Neural cell (in vitro differentiated cells): Measurements from ENCODE around the gene KREMEN1. TPM values are rescaled to one million over a fixed set of nuclear protein-coding genes. Genes with fewer than 3 reads are reported as not detected.

Experiments
- H2AFZ ChIP-seq: fragments of 200-600, 300-800 bp; sonication (generic), shearing (Covaris generic); 2 replicates; pipeline ENCODE4 v1.6.0; 2014; ENCODE audit warnings: low read depth, mild to moderate bottlenecking, antibody characterized with exemption, low read length, moderate library complexity
- H3F3A ChIP-seq: fragments of 200-600 bp; shearing (Covaris generic); 2 replicates; pipeline ENCODE4 v1.6.1; 2016; ENCODE audit warnings: mild to moderate bottlenecking, moderate library complexity, mixed read lengths, antibody characterized with exemption, low read length; ENCODE audit not compliant: insufficient read depth, poor library complexity, severe bottlenecking
- H3K27ac ChIP-seq: fragments of 200-600, 300-800 bp; sonication (generic), shearing (Covaris generic); 2 replicates; pipeline ENCODE4 v1.5.1; 2014; ENCODE audit warnings: mild to moderate bottlenecking, low read length, moderate library complexity
- H3K27me3 ChIP-seq: fragments of 300-800, 200-600 bp; sonication (generic), shearing (Covaris generic); 2 replicates; pipeline ENCODE4 v1.6.0; 2014; ENCODE audit warnings: mild to moderate bottlenecking, low read depth, low read length, moderate library complexity; ENCODE audit not compliant: insufficient read depth
- H3K36me3 ChIP-seq: fragments of 300-800, 200-600 bp; sonication (generic), shearing (Covaris generic); 2 replicates; pipeline ENCODE4 v1.5.1; 2014; ENCODE audit warnings: mild to moderate bottlenecking, antibody characterized with exemption, low read length, moderate library complexity; ENCODE audit not compliant: insufficient read depth
- H3K4me2 ChIP-seq: fragments of 300-800, 200-600 bp; sonication (generic), shearing (Covaris generic); 2 replicates; pipeline ENCODE4 v1.6.0; 2014; ENCODE audit warnings: mild to moderate bottlenecking, low read length
- H3K4me3 ChIP-seq: fragments of 300-800, 200-600 bp; sonication (generic), shearing (Covaris generic); 2 replicates; pipeline ENCODE4 v1.5.1; 2014; ENCODE audit warnings: mild to moderate bottlenecking, low read length, moderate library complexity
- H3K79me2 ChIP-seq: fragments of 200-600 bp; shearing (Covaris generic); replicated peaks from 2 replicates; pipeline ENCODE4 v1.6.0; 2014; ENCODE audit warnings: mild to moderate bottlenecking, low read length, moderate library complexity; ENCODE audit not compliant: insufficient read depth
- H3K9ac ChIP-seq: fragments of 300-800, 200-600 bp; sonication (generic), shearing (Covaris generic); 2 replicates; pipeline ENCODE4 v1.6.1; 2016; ENCODE audit warnings: mild to moderate bottlenecking, low read length, mixed read lengths
- H3K9me2 ChIP-seq: fragments of 200-600 bp; shearing (Covaris generic); 2 replicates; pipeline ENCODE4 v1.6.1; 2016; ENCODE audit warnings: mild to moderate bottlenecking, low read length, mixed read lengths; ENCODE audit not compliant: insufficient read depth
- H3K9me3 ChIP-seq: fragments of 200-600, 300-800 bp; sonication (generic), shearing (Covaris generic); 2 replicates; pipeline ENCODE4 v1.6.1; 2016; ENCODE audit warnings: mild to moderate bottlenecking, mixed run types, low read length, moderate library complexity, mixed read lengths
- H4K20me1 ChIP-seq: fragments of 200-600 bp; shearing (Covaris generic); 2 replicates; pipeline ENCODE4 v1.6.1; 2016; ENCODE audit warnings: mild to moderate bottlenecking, mixed run types; ENCODE audit not compliant: insufficient read depth
- EP300 ChIP-seq: fragments of 450-650 bp; conservative IDR thresholded peaks from 2 replicates; pipeline ENCODE4 v1.6.1; 2014; ENCODE audit warnings: antibody characterized with exemption, mild to moderate bottlenecking, moderate library complexity; ENCODE audit not compliant: poor library complexity, severe bottlenecking
- EZH2 ChIP-seq: fragments of 200-600, 300-800 bp; shearing (Covaris generic), sonication (generic); IDR thresholded peaks from 2 replicates; pipeline ENCODE4 v1.6.1; 2014; ENCODE audit warnings: antibody characterized with exemption, low read length, borderline replicate concordance, mild to moderate bottlenecking; ENCODE audit not compliant: insufficient read depth, poor library complexity, severe bottlenecking
- MXI1 ChIP-seq: fragments of 450-650 bp; conservative IDR thresholded peaks from 2 replicates; pipeline ENCODE4 v1.6.1; 2014; ENCODE audit warnings: antibody characterized with exemption, mild to moderate bottlenecking; ENCODE audit not compliant: poor library complexity, severe bottlenecking
- POLR2AphosphoS5 ChIP-seq: IDR thresholded peaks from 2 replicates; pipeline ENCODE4 v1.6.1; 2012
- RAD21 ChIP-seq: fragments of 450-650 bp; conservative IDR thresholded peaks from 2 replicates; pipeline ENCODE4 v1.6.1; 2014; ENCODE audit warnings: antibody characterized with exemption, mild to moderate bottlenecking, moderate library complexity
- REST ChIP-seq: IDR thresholded peaks from 2 replicates; pipeline ENCODE4 v1.6.1; 2012; ENCODE audit warnings: borderline replicate concordance
- SMC3 ChIP-seq: fragments of 450-650 bp; conservative IDR thresholded peaks from 2 replicates; pipeline ENCODE4 v1.6.1; 2014; ENCODE audit warnings: antibody characterized with exemption, mild to moderate bottlenecking, moderate library complexity; ENCODE audit not compliant: poor library complexity
- TAF1 ChIP-seq: IDR thresholded peaks from 2 replicates; pipeline ENCODE4 v1.6.1; 2012; ENCODE audit warnings: low read depth
- polyA plus RNA-seq: library from polyadenylated mRNA; depleted of rRNA; stranded (reverse); fragments of >200 nt; gene quantifications from 2 replicates; pipeline ENCODE4 v1.2.3, GENCODE V29; 2014
- TF ChIP-seq, protein P1 (sequence below): fragments of 450-650 bp; IDR thresholded peaks from 2 replicates; pipeline ENCODE4 v1.5.1; 2014; ENCODE audit warnings: antibody characterized with exemption, mild to moderate bottlenecking, moderate library complexity; ENCODE audit not compliant: poor library complexity, severe bottlenecking

The KREMEN1 gene
- polyA plus RNA-seq, 1 donor from 2014 or later, result 3.3 TPM

- no peak overlapping the region for H3K4me2 ChIP-seq
- H3K27me3 ChIP-seq, result no peaks in the 10 kb centered on the region
- H3K9ac ChIP-seq, result no peak overlapping the region
- H3F3A ChIP-seq, result no peaks in the 10 kb centered on the region
- H3K36me3 ChIP-seq, result no peaks in the 10 kb centered on the region
- no peaks in the 10 kb centered on the region for H3K79me2 ChIP-seq
- H3K4me3 ChIP-seq, result no peak overlapping the region
- no peaks in the 10 kb centered on the region for H3K9me3 ChIP-seq
- no peaks in the 10 kb centered on the region for H3K9me2 ChIP-seq
- no peaks in the 10 kb centered on the region for H4K20me1 ChIP-seq
- no peak overlapping the region for H3K27ac ChIP-seq
- no peak overlapping the region for H2AFZ ChIP-seq
- TF ChIP-seq TAF1, result no peak
- no peak for TF ChIP-seq SMC3
- no peak for TF ChIP-seq EP300
- TF ChIP-seq, protein P1, sequence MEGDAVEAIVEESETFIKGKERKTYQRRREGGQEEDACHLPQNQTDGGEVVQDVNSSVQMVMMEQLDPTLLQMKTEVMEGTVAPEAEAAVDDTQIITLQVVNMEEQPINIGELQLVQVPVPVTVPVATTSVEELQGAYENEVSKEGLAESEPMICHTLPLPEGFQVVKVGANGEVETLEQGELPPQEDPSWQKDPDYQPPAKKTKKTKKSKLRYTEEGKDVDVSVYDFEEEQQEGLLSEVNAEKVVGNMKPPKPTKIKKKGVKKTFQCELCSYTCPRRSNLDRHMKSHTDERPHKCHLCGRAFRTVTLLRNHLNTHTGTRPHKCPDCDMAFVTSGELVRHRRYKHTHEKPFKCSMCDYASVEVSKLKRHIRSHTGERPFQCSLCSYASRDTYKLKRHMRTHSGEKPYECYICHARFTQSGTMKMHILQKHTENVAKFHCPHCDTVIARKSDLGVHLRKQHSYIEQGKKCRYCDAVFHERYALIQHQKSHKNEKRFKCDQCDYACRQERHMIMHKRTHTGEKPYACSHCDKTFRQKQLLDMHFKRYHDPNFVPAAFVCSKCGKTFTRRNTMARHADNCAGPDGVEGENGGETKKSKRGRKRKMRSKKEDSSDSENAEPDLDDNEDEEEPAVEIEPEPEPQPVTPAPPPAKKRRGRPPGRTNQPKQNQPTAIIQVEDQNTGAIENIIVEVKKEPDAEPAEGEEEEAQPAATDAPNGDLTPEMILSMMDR, result no peak
- TF ChIP-seq MXI1, result no peak
- TF ChIP-seq EZH2, result no peak
- no peak for TF ChIP-seq RAD21
- no peak for TF ChIP-seq POLR2AphosphoS5
- no peak for TF ChIP-seq REST
Measured at GRCh38 chr22:29095459-29095858, 22.6 kb downstream of the KREMEN1 start.

DNA sequence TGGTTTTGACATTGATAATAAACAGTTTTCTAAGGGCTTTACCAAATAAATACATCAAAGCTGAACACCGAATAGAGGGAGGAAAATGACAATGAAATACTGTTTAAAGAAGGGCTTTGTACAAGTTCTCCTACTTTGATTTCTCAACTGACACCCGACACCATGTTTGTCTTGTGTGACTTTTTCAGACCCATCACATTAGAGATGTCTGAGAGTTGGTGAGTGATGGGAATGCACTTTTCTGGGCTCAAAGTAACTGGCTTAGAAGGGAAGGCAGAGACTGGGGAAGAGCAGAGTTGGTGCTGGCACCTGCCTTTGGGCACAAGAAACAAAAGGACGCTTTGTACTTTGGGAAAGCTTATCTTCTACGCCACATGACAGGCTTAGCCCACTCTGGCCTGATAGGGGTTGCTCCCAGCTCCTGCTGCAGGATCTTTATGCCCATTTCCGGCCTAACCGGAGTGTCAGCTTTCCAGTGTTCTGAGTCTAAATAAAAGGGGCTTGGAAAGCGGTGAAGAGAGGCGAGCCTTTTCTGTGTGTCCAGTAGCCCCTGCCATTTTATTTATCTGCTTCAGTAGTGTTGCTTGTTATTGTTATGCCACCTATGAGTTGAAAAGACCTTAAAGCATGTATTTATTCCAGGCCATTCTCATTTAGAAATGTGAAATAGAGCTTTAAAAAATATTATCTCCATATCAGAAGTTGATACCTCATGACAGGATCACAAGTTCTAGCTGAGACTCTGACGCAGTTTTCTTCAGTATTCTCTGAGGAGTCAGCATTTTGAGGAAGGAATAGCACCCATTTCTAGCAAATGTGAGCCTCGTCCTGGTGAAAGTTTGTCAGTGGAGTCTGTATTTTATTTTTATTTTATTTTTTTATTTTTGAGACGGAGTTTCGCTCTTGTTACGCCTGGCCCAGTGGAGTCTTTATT is 24.2 kb downstream of the KREMEN1 start:
- Histone ChIP-seq H3K79me2 (no peaks in the 10 kb centered on the region), H3F3A (no peaks in the 10 kb centered on the region), H3K9me2 (no peaks in the 10 kb centered on the region), H4K20me1 (no peaks in the 10 kb centered on the region), H3K4me3 (no peak overlapping the region), H3K4me2 (no peak overlapping the region), H3K27ac (no peak overlapping the region), H2AFZ (no peak overlapping the region), H3K9me3 (no peaks in the 10 kb centered on the region), H3K9ac (no peak overlapping the region), H3K36me3 (no peaks in the 10 kb centered on the region), H3K27me3 (no peaks in the 10 kb centered on the region)
- no peak for TF ChIP-seq SMC3
- TF ChIP-seq EZH2, result no peak
- no peak for TF ChIP-seq EP300
- TF ChIP-seq POLR2AphosphoS5, result no peak
- no peak for TF ChIP-seq REST
- TF ChIP-seq MXI1, result no peak
- TF ChIP-seq, protein P1, result no peak
- no peak for TF ChIP-seq TAF1
- no peak for TF ChIP-seq RAD21
